HCT116 (cell line): ENCODE data around the gene SCGB2B2. TPM values are rescaled to one million over a fixed set of nuclear protein-coding genes. Genes with fewer than 3 reads are reported as not detected.
"Not testable (repeated sequence)": the region's sequence is repeated elsewhere in the genome, so short reads cannot be mapped to it uniquely, and the experiment has no call there.

Source experiments
- ATAC-seq: fragments of 200-7000 bp; cut with Tn5 transposase; 2 replicates; pipeline ENCODE4 v1.9.1; 2020; ENCODE audit warnings: mild to moderate bottlenecking, moderate library complexity
- BruUV-seq: library from RNA; stranded (reverse); fragments of 400-500 nt; replicated peaks from 2 replicates; lab custom pipeline; 2021; lab: Mats Ljungman, UMichigan
- CTCF ChIA-PET: fragments of 300-600 bp; sonication (Branson Sonifier 250); formaldehyde crosslinking; loops from one replicate; lab custom pipeline; 2021; ENCODE audit warnings: antibody characterized with exemption; lab: Charles Lee
- POLR2A ChIA-PET: fragments of 300-600, 350-600 bp; sonication (Branson Sonifier 250); formaldehyde crosslinking; loops from one replicate; lab custom pipeline; 2021; ENCODE audit warnings: antibody characterized with exemption; lab: Charles Lee
- RAD21 ChIA-PET, 2 experiments: fragments of 300-600 bp; sonication (Branson Sonifier 250); formaldehyde crosslinking; loops; one replicate each; lab custom pipeline; 2023; ENCODE audit warnings: low total read pairs in 2 of 2; ENCODE audit not compliant: uncharacterized antibody in 2 of 2, unreplicated experiment in 2 of 2, low non-redundant PET in 1 of 2; lab: Charles Lee
- DNase-seq: peaks from one replicate; pipeline ENCODE4 v3.0.0-alpha.2; 2010; ENCODE audit warnings: low read depth, low spot score
- H2AFZ ChIP-seq: fragments of 200-600 bp; shearing (Covaris generic), sonication (generic); 2 replicates; pipeline ENCODE4 v1.6.1; 2017; ENCODE audit warnings: low read depth, mixed run types, mixed read lengths, antibody characterized with exemption, low read length; ENCODE audit not compliant: poor library complexity, severe bottlenecking
- H3K27ac ChIP-seq: 2 replicates; pipeline ENCODE4 v1.5.1; 2012; ENCODE audit warnings: low read depth, low read length
- H3K27me3 ChIP-seq: fragments of 200-600 bp; sonication (generic); 2 replicates; pipeline ENCODE4 v1.6.1; 2016; ENCODE audit warnings: mixed run types, low read length, mixed read lengths; ENCODE audit not compliant: insufficient read depth
- H3K36me3 ChIP-seq, 2 experiments: fragments of 200-500 bp in 1 of 2; fragments of 200-600 bp in 1 of 2; sonication (Bioruptor generic) in 1 of 2; sonication (generic) in 1 of 2; 2 replicates each; pipeline versions ENCODE4 v1.5.1 to v1.6.1; 2014 to 2016; ENCODE audit warnings: low read length in 2 of 2, inconsistent platforms in 1 of 2, mixed read lengths in 1 of 2, mixed run types in 1 of 2; ENCODE audit not compliant: insufficient read depth in 2 of 2, control insufficient read depth in 1 of 2
- H3K4me1 ChIP-seq, 2 experiments: fragments of 200-600 bp in 1 of 2; sonication (generic) in 1 of 2; 2 replicates each; pipeline versions ENCODE4 v1.5.1 to v1.6.1; 2012 to 2017; ENCODE audit warnings: low read length in 2 of 2, inconsistent platforms in 1 of 2, mild to moderate bottlenecking in 1 of 2, mixed read lengths in 1 of 2, mixed run types in 1 of 2, moderate library complexity in 1 of 2; ENCODE audit not compliant: insufficient read depth in 2 of 2, control insufficient read depth in 1 of 2
- H3K4me2 ChIP-seq: fragments of 200-600 bp; sonication (generic); 2 replicates; pipeline ENCODE4 v1.6.1; 2017; ENCODE audit warnings: mixed run types, low read length, mixed read lengths
- H3K4me3 ChIP-seq, 2 experiments: fragments of 200-600 bp in 1 of 2; sonication (generic) in 1 of 2; replicated peaks in 1 of 2; 2 replicates each; pipeline ENCODE4 v1.5.1; 2011 to 2016; ENCODE audit warnings: low read length in 2 of 2, control low read depth in 1 of 2, low read depth in 1 of 2, mild to moderate bottlenecking in 1 of 2, mixed read lengths in 1 of 2, mixed run types in 1 of 2
- H3K79me2 ChIP-seq: fragments of 200-600 bp; sonication (generic); 2 replicates; pipeline ENCODE4 v1.6.1; 2017; ENCODE audit warnings: mild to moderate bottlenecking, mixed run types, low read length, moderate library complexity, mixed read lengths; ENCODE audit not compliant: insufficient read depth
- H3K9ac ChIP-seq: fragments of 200-600 bp; sonication (generic); 2 replicates; pipeline ENCODE4 v1.6.1; 2016; ENCODE audit warnings: low read length, mixed read lengths
- H3K9me2 ChIP-seq: fragments of 200-600 bp; sonication (generic), shearing (Covaris generic); 2 replicates; pipeline ENCODE4 v1.6.1; 2017; ENCODE audit warnings: mixed run types, mild to moderate bottlenecking, moderate library complexity; ENCODE audit not compliant: insufficient read depth
- H3K9me3 ChIP-seq, 2 experiments: fragments of 200-500 bp in 1 of 2; fragments of 200-600 bp in 1 of 2; sonication (Bioruptor generic) in 1 of 2; sonication (generic) in 1 of 2; 2 replicates each; pipeline ENCODE4 v1.6.1; 2014 to 2017; ENCODE audit warnings: low read length in 2 of 2, mixed read lengths in 2 of 2, inconsistent platforms in 1 of 2, low read depth in 1 of 2, mild to moderate bottlenecking in 1 of 2, mixed run types in 1 of 2, moderate library complexity in 1 of 2; ENCODE audit not compliant: control insufficient read depth in 1 of 2, insufficient read depth in 1 of 2
- H4K20me1 ChIP-seq: fragments of 200-600 bp; sonication (generic), shearing (Covaris generic); 2 replicates; pipeline ENCODE4 v1.6.1; 2017; ENCODE audit warnings: mixed run types, mild to moderate bottlenecking, moderate library complexity; ENCODE audit not compliant: insufficient read depth
- intact Hi-C: fragments of 100-400 bp; cut with micrococcal nuclease; formaldehyde crosslinking; loops from 2 replicates; pipeline ENCODE4 v1.10.0; 2022
- total RNA-seq: library from RNA; stranded (reverse); gene quantifications from one replicate; pipeline ENCODE4 v1.2.1, GENCODE V29; 2021; ENCODE audit not compliant: unreplicated experiment

Gene SCGB2B2
- total RNA-seq, 1 experiment from 2014 or later, result 0.27 TPM

DNA sequence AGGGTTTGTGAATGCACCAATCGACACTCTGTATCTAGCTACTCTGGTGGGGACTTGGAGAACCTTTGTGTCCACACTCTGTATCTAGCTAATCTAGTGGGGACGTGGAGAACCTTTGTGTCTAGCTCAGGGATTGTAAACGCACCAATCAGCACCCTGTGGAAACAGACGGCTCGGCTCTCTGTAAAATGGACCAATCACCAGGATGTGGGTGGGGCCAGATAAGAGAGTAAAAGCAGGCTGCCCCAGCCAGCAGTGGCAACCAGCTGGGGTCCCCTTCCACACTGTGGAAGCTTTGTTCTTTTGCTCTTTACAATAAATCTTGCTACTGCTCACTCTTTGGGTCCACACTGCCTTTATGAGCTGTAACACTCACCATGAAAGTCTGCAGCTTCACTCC is 8.3 kb downstream of the SCGB2B2 start:
- H3K27me3 ChIP-seq, H4K20me1 ChIP-seq, POLR2A ChIA-PET, BruUV-seq, RAD21 ChIA-PET, CTCF ChIA-PET, intact Hi-C loops, ATAC-seq, H3K9ac ChIP-seq, H2AFZ ChIP-seq, H3K9me2 ChIP-seq, H3K36me3 ChIP-seq, H3K9me3 ChIP-seq, H3K4me1 ChIP-seq, DNase-seq, H3K27ac ChIP-seq, H3K79me2 ChIP-seq, H3K4me2 ChIP-seq, H3K4me3 ChIP-seq: not testable (repeated sequence)

DNA sequence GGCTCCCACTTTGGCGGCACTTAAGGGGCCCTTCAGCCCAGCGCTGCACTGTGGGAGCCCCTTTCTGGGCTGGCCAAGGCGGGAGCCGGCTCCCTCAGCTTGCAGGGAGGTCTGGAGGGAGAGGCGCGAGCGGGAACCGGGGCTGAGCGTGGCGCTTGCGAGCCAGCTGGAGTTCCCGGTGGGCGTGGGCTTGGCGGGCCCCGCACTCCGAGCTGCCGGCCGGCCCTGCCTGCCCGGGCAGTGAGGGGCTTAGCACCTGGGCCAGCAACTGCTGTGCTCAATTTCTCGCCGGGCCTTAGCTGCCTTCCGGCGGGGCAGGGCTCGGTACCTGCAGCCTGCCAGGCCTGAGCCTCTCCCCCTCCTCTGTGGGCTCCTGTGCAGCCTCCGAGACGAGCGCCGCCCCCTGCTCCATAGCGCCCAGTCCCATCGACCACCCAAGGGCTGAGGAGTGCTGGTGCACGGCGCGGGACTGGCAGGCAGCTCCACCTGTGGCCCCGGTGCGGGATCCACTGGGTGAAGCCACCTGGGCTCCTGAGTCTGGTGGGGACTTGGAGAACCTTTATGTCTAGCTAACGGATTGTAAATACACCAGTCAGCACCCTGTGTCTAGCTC is 8.8 kb downstream of the SCGB2B2 start:
- CTCF ChIA-PET, BruUV-seq, H3K9ac ChIP-seq: not testable (repeated sequence)

More for the DNA sequence above, 8.8 kb downstream of the SCGB2B2 start:
- H3K4me2 ChIP-seq, H3K4me3 ChIP-seq, H3K27me3 ChIP-seq, ATAC-seq, H3K4me1 ChIP-seq, H3K36me3 ChIP-seq, DNase-seq, H3K9me2 ChIP-seq, H3K9me3 ChIP-seq, intact Hi-C loops, H3K27ac ChIP-seq, H3K79me2 ChIP-seq, H2AFZ ChIP-seq, RAD21 ChIA-PET, H4K20me1 ChIP-seq, POLR2A ChIA-PET: not testable (repeated sequence)
